GM23338 (cell line): ENCODE measurements around the gene ZBTB46. TPM values are rescaled to one million over a fixed set of nuclear protein-coding genes. Genes with fewer than 3 reads are reported as not detected.

Source experiments
- ATAC-seq: fragments of 200-7000 bp; cut with Tn5 transposase; 3 replicates; pipeline ENCODE4 v1.9.1; 2020
- DNase-seq: peaks from one replicate; pipeline ENCODE4 v3.0.0-alpha.2; 2015; ENCODE audit warnings: low spot score
- H2AFZ ChIP-seq: fragments of 200-600 bp; sonication (generic); 2 replicates; pipeline ENCODE4 v1.8.0; 2016; ENCODE audit warnings: antibody characterized with exemption, mild to moderate bottlenecking, moderate library complexity
- H3F3A ChIP-seq: fragments of 200-600 bp; sonication (generic); replicated peaks from 2 replicates; pipeline ENCODE4 v1.8.0; 2017; ENCODE audit warnings: antibody characterized with exemption, mixed run types, low read depth
- H3K27ac ChIP-seq: fragments of 200-600 bp; sonication (generic); 2 replicates; pipeline ENCODE4 v1.6.1; 2016; ENCODE audit warnings: low read depth
- H3K27me3 ChIP-seq: fragments of 200-600 bp; sonication (generic); 2 replicates; pipeline ENCODE4 v1.8.0; 2016; ENCODE audit warnings: mild to moderate bottlenecking, mixed run types, moderate library complexity; ENCODE audit not compliant: insufficient read depth
- H3K36me3 ChIP-seq: fragments of 200-600 bp; sonication (generic); 2 replicates; pipeline ENCODE4 v1.8.0; 2016; ENCODE audit warnings: mild to moderate bottlenecking; ENCODE audit not compliant: insufficient read depth
- H3K4me1 ChIP-seq: fragments of 200-600 bp; sonication (generic); 2 replicates; pipeline ENCODE4 v1.8.0; 2016; ENCODE audit warnings: mild to moderate bottlenecking, moderate library complexity; ENCODE audit not compliant: insufficient read depth
- H3K4me2 ChIP-seq: fragments of 200-600 bp; sonication (generic); 2 replicates; pipeline ENCODE4 v1.7.1; 2017; ENCODE audit warnings: mixed run types
- H3K4me3 ChIP-seq: fragments of 200-600 bp; sonication (generic); 2 replicates; pipeline ENCODE4 v1.6.1; 2016; ENCODE audit warnings: mixed run types
- H3K79me2 ChIP-seq: fragments of 200-600 bp; sonication (generic); replicated peaks from 2 replicates; pipeline ENCODE4 v1.8.0; 2017; ENCODE audit warnings: mild to moderate bottlenecking; ENCODE audit not compliant: insufficient read depth
- H3K9me2 ChIP-seq: fragments of 200-600 bp; sonication (generic); 2 replicates; pipeline ENCODE4 v1.8.0; 2017; ENCODE audit not compliant: insufficient read depth
- H4K20me1 ChIP-seq: fragments of 200-600 bp; sonication (generic); replicated peaks from 2 replicates; pipeline ENCODE4 v1.8.0; 2017; ENCODE audit warnings: mild to moderate bottlenecking; ENCODE audit not compliant: insufficient read depth
- H3K27ac Mint-ChIP-seq: 2 replicates; pipeline ENCODE4 v1.8.0; 2020; ENCODE audit warnings: inconsistent platforms, mild to moderate bottlenecking, moderate library complexity, mixed read lengths
- H3K27me3 Mint-ChIP-seq: 3 replicates; pipeline ENCODE4 v1.8.0; 2022; ENCODE audit warnings: low read depth, mild to moderate bottlenecking, moderate library complexity, mixed read lengths, inconsistent platforms; ENCODE audit not compliant: insufficient read depth, poor library complexity
- H3K36me3 Mint-ChIP-seq: 3 replicates; pipeline ENCODE4 v1.8.0; 2021; ENCODE audit warnings: low read depth, mild to moderate bottlenecking, inconsistent platforms, moderate library complexity, mixed read lengths
- H3K4me1 Mint-ChIP-seq: 3 replicates; pipeline ENCODE4 v1.8.0; 2020; ENCODE audit warnings: mild to moderate bottlenecking, inconsistent platforms, mixed read lengths
- H3K4me3 Mint-ChIP-seq: 3 replicates; pipeline ENCODE4 v1.8.0; 2021; ENCODE audit warnings: moderate library complexity, mild to moderate bottlenecking, inconsistent platforms, mixed read lengths
- H3K9me3 Mint-ChIP-seq: 3 replicates; pipeline ENCODE4 v1.8.0; 2020; ENCODE audit warnings: moderate library complexity, mild to moderate bottlenecking, inconsistent platforms, mixed read lengths
- JUNB ChIP-seq: IDR thresholded peaks from one replicate; pipeline ENCODE4 v1.6.1; 2016; ENCODE audit warnings: antibody characterized with exemption; ENCODE audit not compliant: unreplicated experiment
- ZNF331 ChIP-seq: fragments of 250-450 bp; sonication (Bioruptor Pico); IDR thresholded peaks from 2 replicates; pipeline ENCODE4 v1.5.0; 2020; ENCODE audit warnings: low read depth, mild to moderate bottlenecking, moderate library complexity
- long read RNA-seq: library from polyadenylated mRNA; unstranded; transcript quantifications from one replicate; pipeline ENCODE4 v2.0.0, GENCODE V29; 2020; ENCODE audit not compliant: unreplicated experiment
- polyA plus RNA-seq: library from polyadenylated mRNA; unstranded; fragments of >200 nt; fragmentation: Nextera tagmentation; extraction: Ambion mirVana; gene quantifications from 2 replicates; pipeline ENCODE4 v1.2.1, GENCODE V29; 2016
- total RNA-seq: library from RNA; depleted of rRNA; stranded (reverse); fragments of >200 nt; shearing (Covaris generic); gene quantifications from 2 replicates; pipeline ENCODE4 v1.2.3, GENCODE V29; 2014; rRNA removed
- TF ChIP-seq, protein P1 (sequence below), 2 experiments: fragments of 200-600 bp in 1 of 2; sonication (generic) in 1 of 2; conservative IDR thresholded peaks; 2 replicates each; pipeline versions ENCODE4 v1.5.1 to v1.6.1; 2016 to 2017; ENCODE audit warnings: antibody characterized with exemption in 2 of 2, low read depth in 2 of 2, mild to moderate bottlenecking in 2 of 2, moderate library complexity in 1 of 2

Gene ZBTB46, protein sequence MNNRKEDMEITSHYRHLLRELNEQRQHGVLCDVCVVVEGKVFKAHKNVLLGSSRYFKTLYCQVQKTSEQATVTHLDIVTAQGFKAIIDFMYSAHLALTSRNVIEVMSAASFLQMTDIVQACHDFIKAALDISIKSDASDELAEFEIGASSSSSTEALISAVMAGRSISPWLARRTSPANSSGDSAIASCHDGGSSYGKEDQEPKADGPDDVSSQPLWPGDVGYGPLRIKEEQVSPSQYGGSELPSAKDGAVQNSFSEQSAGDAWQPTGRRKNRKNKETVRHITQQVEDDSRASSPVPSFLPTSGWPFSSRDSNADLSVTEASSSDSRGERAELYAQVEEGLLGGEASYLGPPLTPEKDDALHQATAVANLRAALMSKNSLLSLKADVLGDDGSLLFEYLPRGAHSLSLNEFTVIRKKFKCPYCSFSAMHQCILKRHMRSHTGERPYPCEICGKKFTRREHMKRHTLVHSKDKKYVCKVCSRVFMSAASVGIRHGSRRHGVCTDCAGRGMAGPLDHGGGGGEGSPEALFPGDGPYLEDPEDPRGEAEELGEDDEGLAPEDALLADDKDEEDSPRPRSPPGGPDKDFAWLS
- 23.0 and 26.9 TPM in 2 replicates for total RNA-seq
- 3.2 TPM in 2 replicates for polyA plus RNA-seq
- long read RNA-seq, partial matches to known transcripts, result 2 of 2 reads
- long read RNA-seq, other reads (novel, unspliced or antisense), result 0 of 2 reads

DNA sequence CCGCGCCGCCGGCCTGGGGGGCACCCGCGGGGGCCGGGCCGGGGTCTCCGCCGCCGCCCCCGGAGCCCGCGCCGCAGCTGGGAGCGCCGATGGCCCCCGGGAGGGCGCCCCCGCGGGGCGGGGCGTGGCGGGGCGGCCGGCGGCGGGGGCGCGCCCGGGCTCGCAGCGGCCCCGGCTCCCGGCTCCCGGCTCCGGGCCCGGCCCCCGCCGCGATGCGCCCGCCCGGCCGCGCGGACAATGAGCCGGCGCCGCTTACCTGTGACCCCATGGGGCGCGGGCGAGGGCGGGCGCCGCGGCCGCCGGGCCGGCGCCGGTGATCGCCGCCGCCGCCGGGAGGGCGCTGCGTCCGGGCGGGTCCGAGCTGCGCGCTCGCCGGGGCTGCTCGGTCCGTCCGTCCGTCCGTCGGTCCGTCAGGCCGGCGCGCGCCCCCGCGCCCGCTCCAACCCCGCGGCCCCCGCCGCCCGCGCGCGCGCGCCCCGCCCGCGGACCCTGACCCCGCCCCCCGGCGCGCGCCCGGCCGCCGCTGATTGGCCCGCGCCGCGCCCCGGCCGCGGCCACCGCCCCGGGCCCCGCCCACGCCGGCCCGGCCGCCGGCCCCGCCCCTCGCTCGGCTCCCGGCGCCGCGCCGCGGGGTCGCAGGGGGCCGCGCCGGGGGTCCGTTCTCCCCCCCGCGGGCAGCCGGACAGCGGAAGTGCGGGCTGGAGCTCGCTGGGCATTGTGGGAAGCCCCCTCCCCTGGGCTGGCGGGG is at the start of gene ZBTB46:
TSS of gene ZBTB46 (minus strand) at position 424 of the 748 bp plus-strand sequence. CDS start 40,507 bp downstream, outside the sequence.
- Mint-ChIP-seq H3K36me3 (no peaks in the 10 kb centered on the region; the same call in 2 of the 3 replicates), H3K27me3 (peaks cover 33% of the 10 kb centered on the region), H3K9me3 (no peaks in the 10 kb centered on the region), H3K4me1 (peaks cover 38% of the 10 kb centered on the region), H3K4me3 (peak within 1 kb of the TSS; percentile 84), H3K27ac (no peak within 1 kb of the TSS)
- Histone ChIP-seq H3K4me1 (peaks cover 31% of the 10 kb centered on the region), H2AFZ (peak within 1 kb of the TSS; percentile 90), H3K4me3 (peak within 1 kb of the TSS; percentile 63), H3K27me3 (peaks cover 48% of the 10 kb centered on the region), H3F3A (peaks cover 26% of the 10 kb centered on the region; the same call in 1 of the 2 replicates), H3K4me2 (peak within 1 kb of the TSS; percentile 93), H3K9me2 (no peaks in the 10 kb centered on the region), H4K20me1 (peaks cover 27% of the 10 kb centered on the region), H3K27ac (no peak within 1 kb of the TSS), H3K79me2 (peaks cover 36% of the 10 kb centered on the region), H3K36me3 (no peaks in the 10 kb centered on the region)
- DNase-seq (peak; percentile 68), ATAC-seq (no peak)
- TF ChIP-seq ZNF331 (CRISPR knock-in tag), result no peak
- TF ChIP-seq, protein P1, sequence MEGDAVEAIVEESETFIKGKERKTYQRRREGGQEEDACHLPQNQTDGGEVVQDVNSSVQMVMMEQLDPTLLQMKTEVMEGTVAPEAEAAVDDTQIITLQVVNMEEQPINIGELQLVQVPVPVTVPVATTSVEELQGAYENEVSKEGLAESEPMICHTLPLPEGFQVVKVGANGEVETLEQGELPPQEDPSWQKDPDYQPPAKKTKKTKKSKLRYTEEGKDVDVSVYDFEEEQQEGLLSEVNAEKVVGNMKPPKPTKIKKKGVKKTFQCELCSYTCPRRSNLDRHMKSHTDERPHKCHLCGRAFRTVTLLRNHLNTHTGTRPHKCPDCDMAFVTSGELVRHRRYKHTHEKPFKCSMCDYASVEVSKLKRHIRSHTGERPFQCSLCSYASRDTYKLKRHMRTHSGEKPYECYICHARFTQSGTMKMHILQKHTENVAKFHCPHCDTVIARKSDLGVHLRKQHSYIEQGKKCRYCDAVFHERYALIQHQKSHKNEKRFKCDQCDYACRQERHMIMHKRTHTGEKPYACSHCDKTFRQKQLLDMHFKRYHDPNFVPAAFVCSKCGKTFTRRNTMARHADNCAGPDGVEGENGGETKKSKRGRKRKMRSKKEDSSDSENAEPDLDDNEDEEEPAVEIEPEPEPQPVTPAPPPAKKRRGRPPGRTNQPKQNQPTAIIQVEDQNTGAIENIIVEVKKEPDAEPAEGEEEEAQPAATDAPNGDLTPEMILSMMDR (conservative IDR thresholded peaks at IDR 0.05; ENCODE audit: low read depth in 2 of 2), result no peak
- TF ChIP-seq JUNB, result no peak

DNA sequence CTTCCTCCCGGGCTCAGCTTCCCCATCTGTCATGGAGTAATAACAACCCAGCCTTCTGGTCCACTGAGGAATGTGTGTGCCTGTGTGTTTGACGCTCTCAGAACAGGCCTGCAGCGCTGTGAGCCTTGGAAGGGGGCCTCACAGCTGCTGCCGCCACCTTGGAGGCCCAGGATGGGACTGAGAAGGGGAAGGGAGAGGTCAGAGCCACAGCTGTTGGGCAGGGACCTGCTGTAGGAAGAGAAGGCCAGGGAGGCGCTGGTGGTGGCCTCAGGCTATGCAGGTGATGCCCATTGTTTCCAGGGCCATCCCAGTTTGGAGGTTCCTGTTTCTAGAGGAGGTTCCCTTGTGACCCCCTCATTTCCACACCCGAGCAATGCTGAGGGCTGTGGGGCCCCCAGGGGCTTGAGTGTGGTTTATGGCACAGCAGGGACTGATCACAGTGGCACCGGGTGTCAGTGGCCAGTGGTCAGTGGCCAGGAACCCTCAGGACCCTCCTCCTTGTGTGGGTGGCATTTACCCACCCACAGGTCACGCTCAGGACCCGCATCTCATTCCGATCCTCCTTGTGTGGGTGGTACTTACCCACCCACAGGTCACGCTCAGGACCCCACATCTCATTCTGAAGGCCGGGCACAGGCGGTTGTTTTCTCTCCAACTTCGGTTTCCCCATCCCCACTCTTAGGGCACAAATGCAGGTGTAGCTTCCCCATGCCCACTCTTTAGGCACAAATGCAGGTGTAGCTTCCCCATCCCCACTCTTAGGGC is 48.0 kb upstream of the ZBTB46 start:
- H3K27ac Mint-ChIP-seq, result no peak overlapping the region
- no peak overlapping the region for H3K27ac ChIP-seq
- no peaks in the 10 kb centered on the region for H3K9me2 ChIP-seq
- no peak for DNase-seq
- no peak for ATAC-seq
- peaks cover 56% of the 10 kb centered on the region for H3K36me3 Mint-ChIP-seq
- no peaks in the 10 kb centered on the region for H3K4me1 ChIP-seq
- peaks cover 12% of the 10 kb centered on the region for H3K27me3 Mint-ChIP-seq
- H3K4me3 Mint-ChIP-seq, result no peak overlapping the region
- H3F3A ChIP-seq, result peaks cover 9% of the 10 kb centered on the region; the same call in 1 of the 2 replicates
- no peak overlapping the region for H2AFZ ChIP-seq
- H4K20me1 ChIP-seq, result peaks cover 22% of the 10 kb centered on the region
- H3K4me1 Mint-ChIP-seq, result no peaks in the 10 kb centered on the region
- TF ChIP-seq, protein P1 (conservative IDR thresholded peaks at IDR 0.05; ENCODE audit: low read depth in 2 of 2), result no peak
- no peaks in the 10 kb centered on the region for H3K27me3 ChIP-seq
- H3K36me3 ChIP-seq, result peaks cover 20% of the 10 kb centered on the region
- no peak overlapping the region for H3K4me3 ChIP-seq
- no peak overlapping the region for H3K4me2 ChIP-seq
- H3K9me3 Mint-ChIP-seq, result no peaks in the 10 kb centered on the region
- peaks cover 25% of the 10 kb centered on the region for H3K79me2 ChIP-seq
